IMR-90 (cell line): ENCODE data around the gene SCNM1.

ENCODE experiments used
- MAZ ChIP-seq: IDR thresholded peaks from 2 replicates; pipeline ENCODE4 v1.6.1; 2012; ENCODE audit warnings: low read depth, mild to moderate bottlenecking, low read length, improper control_type of control experiment, moderate library complexity, borderline replicate concordance
- POLR2A ChIP-seq: IDR thresholded peaks from 2 replicates; pipeline ENCODE4 v1.6.1; 2012; ENCODE audit warnings: mild to moderate bottlenecking, low read depth, low read length
- RAD21 ChIP-seq: IDR thresholded peaks from 2 replicates; pipeline ENCODE4 v1.6.1; 2012; ENCODE audit warnings: low read length, improper control_type of control experiment
- RCOR1 ChIP-seq: IDR thresholded peaks from 2 replicates; pipeline ENCODE4 v1.6.1; 2012; ENCODE audit warnings: mild to moderate bottlenecking, low read length, improper control_type of control experiment; ENCODE audit not compliant: insufficient replicate concordance
- RFX5 ChIP-seq: IDR thresholded peaks from 2 replicates; pipeline ENCODE4 v1.8.0; 2012; ENCODE audit warnings: low read depth, mild to moderate bottlenecking, low read length, moderate library complexity
- TF ChIP-seq, protein P1 (sequence below): fragments of 150-350 bp; IDR thresholded peaks from 2 replicates; pipeline ENCODE4 v1.6.1; 2017; ENCODE audit warnings: mild to moderate bottlenecking, antibody characterized with exemption, low read length, low read depth
- TF ChIP-seq, protein P2 (sequence below): conservative IDR thresholded peaks from 2 replicates; pipeline ENCODE4 v1.5.1; 2012; ENCODE audit warnings: mild to moderate bottlenecking, low read depth, low read length, improper control_type of control experiment

DNA sequence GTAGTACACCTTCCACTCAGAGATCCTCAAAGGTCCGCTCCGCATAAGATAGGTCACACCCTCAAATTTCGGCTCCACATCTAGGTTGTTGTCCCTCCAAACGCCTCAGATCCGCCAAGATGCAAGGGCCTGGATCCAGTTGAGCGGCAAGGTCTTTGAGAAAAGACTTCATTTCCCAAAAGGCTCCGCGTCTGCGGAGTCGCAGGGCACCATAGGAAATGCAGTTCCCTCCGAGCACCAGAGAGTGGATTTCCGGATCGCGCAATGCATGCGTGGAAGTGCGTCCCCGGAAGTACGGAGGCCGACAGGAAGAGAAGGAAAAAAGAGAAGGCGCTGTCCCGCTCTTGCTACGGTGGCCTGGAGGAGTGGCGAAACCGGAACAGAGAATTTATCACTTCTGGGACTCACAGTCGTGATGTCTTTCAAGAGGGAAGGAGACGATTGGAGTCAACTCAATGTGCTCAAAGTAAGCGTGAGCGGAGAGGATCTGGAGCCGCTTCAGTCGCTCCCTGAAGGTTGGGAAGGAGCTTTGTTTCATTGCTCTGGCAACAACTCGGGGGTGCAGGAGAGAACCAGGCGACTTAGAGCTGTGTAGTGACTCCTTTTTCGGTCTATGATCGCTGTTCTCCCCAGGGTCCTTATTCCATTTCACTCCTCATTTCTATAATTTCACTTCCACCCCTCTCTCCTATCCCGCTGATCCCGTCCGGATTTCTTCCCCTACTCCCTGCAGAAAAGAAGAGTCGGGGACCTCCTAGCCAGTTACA lies at the start of gene SCNM1, which contains the start of gene LYSMD1:
- TF ChIP-seq, protein P1, sequence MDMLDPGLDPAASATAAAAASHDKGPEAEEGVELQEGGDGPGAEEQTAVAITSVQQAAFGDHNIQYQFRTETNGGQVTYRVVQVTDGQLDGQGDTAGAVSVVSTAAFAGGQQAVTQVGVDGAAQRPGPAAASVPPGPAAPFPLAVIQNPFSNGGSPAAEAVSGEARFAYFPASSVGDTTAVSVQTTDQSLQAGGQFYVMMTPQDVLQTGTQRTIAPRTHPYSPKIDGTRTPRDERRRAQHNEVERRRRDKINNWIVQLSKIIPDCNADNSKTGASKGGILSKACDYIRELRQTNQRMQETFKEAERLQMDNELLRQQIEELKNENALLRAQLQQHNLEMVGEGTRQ = no peak
- TF ChIP-seq, protein P2, sequence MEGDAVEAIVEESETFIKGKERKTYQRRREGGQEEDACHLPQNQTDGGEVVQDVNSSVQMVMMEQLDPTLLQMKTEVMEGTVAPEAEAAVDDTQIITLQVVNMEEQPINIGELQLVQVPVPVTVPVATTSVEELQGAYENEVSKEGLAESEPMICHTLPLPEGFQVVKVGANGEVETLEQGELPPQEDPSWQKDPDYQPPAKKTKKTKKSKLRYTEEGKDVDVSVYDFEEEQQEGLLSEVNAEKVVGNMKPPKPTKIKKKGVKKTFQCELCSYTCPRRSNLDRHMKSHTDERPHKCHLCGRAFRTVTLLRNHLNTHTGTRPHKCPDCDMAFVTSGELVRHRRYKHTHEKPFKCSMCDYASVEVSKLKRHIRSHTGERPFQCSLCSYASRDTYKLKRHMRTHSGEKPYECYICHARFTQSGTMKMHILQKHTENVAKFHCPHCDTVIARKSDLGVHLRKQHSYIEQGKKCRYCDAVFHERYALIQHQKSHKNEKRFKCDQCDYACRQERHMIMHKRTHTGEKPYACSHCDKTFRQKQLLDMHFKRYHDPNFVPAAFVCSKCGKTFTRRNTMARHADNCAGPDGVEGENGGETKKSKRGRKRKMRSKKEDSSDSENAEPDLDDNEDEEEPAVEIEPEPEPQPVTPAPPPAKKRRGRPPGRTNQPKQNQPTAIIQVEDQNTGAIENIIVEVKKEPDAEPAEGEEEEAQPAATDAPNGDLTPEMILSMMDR = peak; percentile 5; the same call in 1 of the 2 replicates
- TF ChIP-seq MAZ (no peak), POLR2A (peak; percentile 87), RAD21 (no peak), RCOR1 (no peak), RFX5 (no peak)
